Heart left ventricle (tissue), 13 donors: ENCODE results near the gene ART3.

ENCODE experiments used
- CTCF ChIP-seq, 12 donors: fragments of 200-600 bp; sonication (generic) in 4 of 12; IDR thresholded peaks; one replicate each; pipeline versions ENCODE4 v1.5.0 to v1.8.0; 2018 to 2022; ENCODE audit warnings: antibody characterized with exemption in 12 of 12, mild to moderate bottlenecking in 5 of 12
- POLR2A ChIP-seq, 2 donors: fragments of 450-650 bp; IDR thresholded peaks; one replicate each; pipeline ENCODE4 v1.6.1; 2017; ENCODE audit warnings: antibody characterized with exemption in 2 of 2, mild to moderate bottlenecking in 2 of 2, moderate library complexity in 2 of 2
- donor health status: ischemic (EF 13 %, LVEDD 7.1; RV severe dilation, severe dysfunction).
- donor health status: DM: no; HTN: yes; CAD: no.
- donor health status: DM: no; HTN: no; CAD: no.
- donor health status: ischemic (EF 25% LVEDD 6.9; RV normal size, moderate dysfunction).
- donor health status: ischemic (EF 25% LVEDD 5.7; RV mildly dilated, moderate dysfunction).
- donor health status: ischemic (EF 35%, LVEDD 5.7; RV mildly dilated, moderate dysfunction).
- donor health status: nonischemic (EF 11% LVEDD 7.7; RV severe dilation, severe dysfunction).
- donor health status: DM: yes; HTN: yes; CAD: no.
- donor health status: PGD.
- donor health status: ischemic (EF 29% LVEDD 5.4; RV normal size, mild dysfunction).
- donor health status: nonischemic (EF 23%, LVEDD 6.1; RV moderate dilation, normal function).

GRCh38 chr4:76055421-76055820, 19.1 kb upstream of the ART3 start:
- TF ChIP-seq CTCF (IDR thresholded peaks at IDR 0.05), result no peak
- TF ChIP-seq POLR2A (IDR thresholded peaks at IDR 0.05), result no peak
